ENCODE data around the gene WDR70.
"Not testable (repeated sequence)": the region's sequence is repeated elsewhere in the genome, so short reads cannot be mapped to it uniquely, and the experiment has no call there.

WDR70 gene

GRCh38 chr5:37575541-37576489, 196.7 kb downstream of the WDR70 start:
- DNase-seq = peak; percentile 15

- no peak for DNase-seq
Observed at GRCh38 chr5:37576552-37576951, 197.4 kb downstream of the WDR70 start.

- no peak for DNase-seq
Observed at GRCh38 chr5:37578176-37578575, 199.1 kb downstream of the WDR70 start.

GRCh38 chr5:37580106-37580505, 201.0 kb downstream of the WDR70 start:
- no peak for DNase-seq

DNA sequence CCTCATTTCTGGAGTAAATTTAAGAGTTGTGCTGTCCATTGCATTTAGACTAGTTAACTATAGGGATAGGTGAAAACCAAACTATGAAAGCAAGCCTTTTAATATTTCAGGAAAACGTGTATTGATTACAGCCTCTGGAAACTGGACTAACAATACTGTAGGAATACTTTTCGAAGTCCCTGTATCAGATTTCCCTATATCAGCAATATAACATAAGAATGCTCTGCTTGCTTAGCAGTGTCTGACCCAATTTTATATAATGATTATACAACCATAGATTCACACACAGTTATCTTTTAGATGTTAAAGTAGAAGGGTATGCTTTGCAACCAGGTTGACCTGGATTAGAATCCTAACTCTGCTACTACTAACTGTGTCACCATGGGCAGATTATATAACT, 203.1 kb downstream of the WDR70 start:
- no peak for DNase-seq

DNA sequence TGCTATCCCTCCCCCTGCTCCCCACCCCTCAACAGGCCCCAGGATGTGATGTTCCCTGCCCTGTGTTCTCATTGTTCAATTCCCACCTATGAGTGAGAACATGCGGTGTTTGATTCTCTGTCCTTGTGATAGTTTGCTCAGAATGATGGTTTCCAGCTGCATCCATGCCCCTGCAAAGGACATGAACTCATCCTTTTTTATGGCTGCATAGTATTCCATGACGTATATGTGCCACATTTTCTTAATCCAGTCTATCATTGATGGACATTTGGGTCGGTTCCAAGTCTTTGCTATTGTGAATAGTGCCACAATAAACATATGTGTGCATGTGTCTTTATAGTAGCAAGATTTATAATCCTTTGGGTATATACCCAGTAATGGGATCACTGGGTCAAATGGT, 214.2 kb downstream of the WDR70 start:
- not testable (repeated sequence) for DNase-seq

GRCh38 chr5:37594864-37595263, 215.7 kb downstream of the WDR70 start:
- not testable (repeated sequence) for DNase-seq

- DNase-seq = no peak
Observed at GRCh38 chr5:37598733-37599132, 219.6 kb downstream of the WDR70 start.

DNA sequence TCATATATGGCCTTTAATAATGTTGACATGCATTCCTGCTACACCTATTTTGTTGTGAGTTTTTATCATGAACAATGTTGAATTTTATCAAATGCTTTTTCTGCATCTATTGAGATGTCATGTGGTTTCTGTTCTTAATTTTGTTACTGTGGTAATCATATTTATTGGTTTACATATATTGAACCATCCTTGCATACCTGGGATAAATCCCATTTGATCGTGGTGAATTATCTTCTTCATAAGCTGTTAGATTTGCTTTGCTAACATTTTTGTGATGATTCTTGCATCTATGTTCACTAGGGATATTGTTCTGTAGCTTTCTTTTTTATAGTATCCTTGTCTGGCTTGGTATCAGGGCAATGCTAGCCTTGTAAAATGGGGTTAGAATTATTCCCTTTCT, 222.0 kb downstream of the WDR70 start:
- no peak for DNase-seq

- no peak for DNase-seq
Observed at GRCh38 chr5:37603072-37603471, 224.0 kb downstream of the WDR70 start.

DNA sequence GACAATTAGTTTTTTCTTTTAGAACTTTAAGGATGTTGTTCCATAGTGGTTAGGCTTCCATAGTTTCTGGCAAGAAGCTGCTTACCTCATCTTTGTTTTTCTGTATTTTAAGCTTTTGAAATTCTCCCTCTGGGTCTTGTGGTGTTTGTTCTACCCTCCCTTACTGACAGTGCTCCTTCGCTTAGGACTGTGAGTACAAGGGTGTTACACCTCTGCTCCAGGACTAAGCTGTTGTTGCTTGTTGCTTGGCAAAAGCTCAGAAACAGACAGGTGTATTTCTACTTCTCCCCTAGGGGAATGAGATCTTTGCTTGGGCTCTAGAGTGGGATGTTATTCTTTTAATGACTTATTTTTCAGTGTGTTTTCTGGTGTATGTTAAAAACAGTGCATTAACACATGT, 225.2 kb downstream of the WDR70 start:
- DNase-seq = no peak

DNA sequence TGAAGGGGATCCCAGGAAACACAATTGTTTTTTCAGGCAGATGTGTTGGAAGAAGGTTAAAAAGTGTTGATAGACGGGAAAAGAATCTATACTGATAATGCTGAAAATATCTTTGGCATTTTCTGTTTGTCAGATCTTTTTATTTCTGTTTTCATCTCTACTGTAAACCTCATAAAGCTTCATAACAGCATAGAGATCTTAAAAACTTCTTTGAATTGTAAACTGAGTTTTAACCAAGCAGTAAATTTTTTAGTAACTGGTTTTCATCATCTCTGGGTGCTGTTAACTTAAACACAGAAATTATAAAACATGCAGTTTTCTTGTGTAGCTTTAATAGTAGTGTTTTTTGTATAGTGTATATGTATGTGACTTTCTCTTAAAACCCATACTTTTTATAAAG, 227.0 kb downstream of the WDR70 start:
- no peak for DNase-seq

DNA sequence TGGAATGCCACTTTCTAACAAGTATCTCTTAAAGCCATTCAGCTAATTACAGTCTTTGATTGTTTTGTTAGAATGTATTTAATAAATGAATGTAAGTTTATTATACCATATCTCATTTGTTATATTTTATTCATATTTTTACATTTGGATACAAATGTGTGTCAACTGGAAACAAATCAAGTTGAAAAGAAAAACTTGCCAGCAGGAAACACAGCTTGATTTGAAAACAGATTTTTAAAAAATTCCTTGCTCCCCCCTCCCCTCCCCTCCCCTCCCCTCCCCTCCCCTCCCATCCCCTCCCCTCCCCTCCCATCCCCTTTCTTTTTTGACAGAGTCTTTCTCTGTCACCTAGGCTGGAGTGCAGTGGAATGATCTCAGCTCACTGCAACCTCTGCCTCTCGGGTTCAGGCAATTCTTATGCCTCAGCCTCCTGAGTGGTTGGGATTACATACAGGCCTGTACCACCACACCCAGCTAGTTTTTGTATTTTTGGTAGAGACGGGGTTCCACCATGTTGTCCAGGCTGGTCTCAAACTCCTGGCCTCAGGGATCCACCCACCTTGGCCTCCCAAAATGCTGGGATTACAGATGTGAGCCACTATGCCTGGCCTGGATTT, 227.6 kb downstream of the WDR70 start:
- no peak for DNase-seq

- DNase-seq = no peak
Observed at GRCh38 chr5:37615184-37615583, 236.1 kb downstream of the WDR70 start.

GRCh38 chr5:37619353-37619752, 240.2 kb downstream of the WDR70 start:
- no peak for DNase-seq

DNA sequence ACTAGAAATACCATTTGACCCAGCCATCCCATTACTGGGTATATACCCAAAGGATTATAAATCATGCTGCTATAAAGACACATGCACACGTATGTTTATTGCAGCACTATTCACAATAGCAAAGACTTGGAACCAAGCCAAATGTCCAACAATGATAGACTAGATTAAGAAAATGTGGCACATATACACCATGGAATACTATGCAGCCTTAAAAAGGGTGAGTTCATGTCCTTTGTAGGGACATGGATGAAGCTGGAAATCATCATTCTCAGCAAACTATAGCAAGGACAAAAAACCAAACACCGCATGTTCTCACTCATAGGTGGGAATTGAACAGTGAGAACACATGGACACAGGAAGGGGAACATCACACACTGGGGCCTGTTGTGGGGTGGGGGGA, 243.2 kb downstream of the WDR70 start:
- DNase-seq = not testable (repeated sequence)

DNA sequence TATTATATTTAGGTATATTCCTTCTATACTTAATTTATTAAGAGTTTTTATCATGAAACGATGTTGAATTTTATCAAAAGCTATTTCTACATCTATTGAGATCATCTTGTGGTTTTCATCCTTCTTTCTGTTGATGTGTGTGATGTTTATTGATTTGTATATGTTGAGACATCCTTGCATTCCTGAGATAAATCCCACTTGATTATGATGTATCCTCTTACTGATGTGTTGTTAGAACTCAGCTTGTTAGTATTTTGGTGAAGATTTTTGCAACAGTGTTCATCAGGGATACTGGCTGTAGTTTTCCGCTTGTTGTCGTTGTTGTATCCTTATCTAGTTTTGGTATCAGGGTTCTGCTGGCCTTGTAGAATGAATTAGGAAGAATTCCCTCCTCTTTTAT, 247.1 kb downstream of the WDR70 start:
- DNase-seq = no peak

GRCh38 chr5:37628876-37629275, 249.8 kb downstream of the WDR70 start:
- DNase-seq = no peak

DNA sequence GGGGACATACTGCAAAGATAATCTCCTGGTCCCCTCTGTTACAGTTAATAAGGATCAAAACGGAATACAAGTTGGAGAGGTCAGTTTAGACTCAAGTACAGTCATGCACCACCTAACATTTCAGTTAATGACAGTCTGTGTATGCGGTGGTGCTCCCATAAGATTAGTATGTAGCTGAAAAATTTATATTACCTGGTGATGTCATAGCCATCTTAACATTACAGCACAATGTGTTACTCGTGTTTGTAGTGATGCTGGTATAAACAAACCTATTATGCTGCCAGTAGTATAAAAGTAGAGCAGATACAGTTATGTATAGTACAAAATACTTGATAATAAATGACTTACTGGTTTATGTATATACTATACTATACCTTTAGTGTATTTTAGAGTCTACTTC, 252.8 kb downstream of the WDR70 start:
- DNase-seq = no peak

GRCh38 chr5:37637165-37637845, 258.2 kb downstream of the WDR70 start:
- peak; percentile 13 for DNase-seq

DNA sequence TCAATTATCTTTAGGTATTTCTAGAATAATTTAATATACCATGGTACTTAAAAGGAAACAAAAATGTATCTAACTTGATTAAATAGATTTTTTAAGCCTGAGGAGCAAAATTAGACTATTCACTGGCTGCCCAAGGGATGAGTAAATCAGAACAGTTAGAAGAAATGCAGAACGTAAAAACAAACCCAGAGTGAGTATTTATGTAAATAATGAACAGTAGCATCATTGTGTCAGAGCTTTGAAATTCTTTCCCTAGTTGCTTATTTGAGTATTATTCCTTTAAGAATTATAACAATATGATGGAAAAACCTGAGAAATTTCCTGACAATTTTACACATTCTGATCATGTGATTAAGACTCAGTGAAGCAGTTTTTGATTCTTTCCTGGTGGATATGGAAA, 259.8 kb downstream of the WDR70 start:
- DNase-seq = no peak

DNA sequence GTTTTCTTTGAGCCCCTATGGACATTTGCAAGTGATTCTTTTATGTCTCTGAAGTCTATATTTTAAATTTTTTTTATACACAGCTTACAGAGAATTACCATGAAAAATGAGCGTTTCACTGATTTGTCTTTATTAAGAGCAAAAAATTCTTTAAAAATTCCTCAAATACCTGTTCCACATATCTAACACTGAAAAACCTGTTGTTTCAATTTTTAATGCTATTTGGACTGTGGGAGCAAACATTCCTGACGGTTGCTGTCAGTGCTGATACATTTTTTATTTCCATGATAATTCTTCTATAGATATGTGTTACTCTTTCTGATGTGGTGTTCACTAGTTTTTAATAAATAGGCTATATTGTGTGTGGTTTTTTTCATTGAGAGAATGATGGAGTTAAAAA, 261.0 kb downstream of the WDR70 start:
- DNase-seq = no peak

DNA sequence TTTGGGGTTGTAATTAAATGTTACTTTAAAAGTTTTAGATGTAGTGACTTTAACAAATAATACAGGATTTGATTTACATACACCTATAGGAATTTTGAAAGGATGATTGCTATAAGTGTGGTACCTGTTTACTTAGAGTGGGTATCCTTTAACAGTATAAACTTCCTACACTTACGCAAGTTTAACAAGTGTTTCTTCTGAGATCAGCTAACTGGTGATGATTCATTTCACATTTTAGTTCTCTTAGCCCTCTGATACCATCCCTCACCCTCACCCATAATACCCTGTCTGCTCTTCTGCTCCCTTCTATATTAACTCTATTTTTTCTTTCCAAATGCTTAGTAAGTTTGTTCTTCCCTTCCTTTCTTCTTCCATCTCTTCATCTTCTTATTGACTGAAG, 262.8 kb downstream of the WDR70 start:
- no peak for DNase-seq

- no peak for DNase-seq
Observed at GRCh38 chr5:37645707-37646106, 266.6 kb downstream of the WDR70 start.

All from NCI-H2171 treated with DMSO at 0.1 percent for 48 hours (cell line).